BJ (cell line): Measurements from ENCODE around the gene TMEM140. TPM values are rescaled to one million over a fixed set of nuclear protein-coding genes. Genes with fewer than 3 reads are reported as not detected.
"Not testable (repeated sequence)": the region's sequence is repeated elsewhere in the genome, so short reads cannot be mapped to it uniquely, and the experiment has no call there.

Experiments
- CTCF ChIA-PET: fragments of 350-600 bp; formaldehyde crosslinking; extraction: SDS; loops from one replicate; lab custom pipeline; 2021; ENCODE audit warnings: antibody characterized with exemption, inconsistent platforms; lab: Yijun Ruan, JAX
- POLR2A ChIA-PET: fragments of 300-600 bp; sonication (Branson Sonifier 250); formaldehyde crosslinking; extraction: SDS; loops from one replicate; lab custom pipeline; 2021; ENCODE audit warnings: antibody characterized with exemption; lab: Charles Lee
- DNase-seq: peaks from one replicate; pipeline ENCODE4 v3.0.0-alpha.2; 2011; ENCODE audit warnings: low read depth
- H3K27me3 ChIP-seq: 2 replicates; pipeline ENCODE4 v1.6.0; 2011; ENCODE audit warnings: low read length; ENCODE audit not compliant: control insufficient read depth, insufficient read depth
- H3K36me3 ChIP-seq: 2 replicates; pipeline ENCODE4 v1.5.1; 2011; ENCODE audit warnings: low read length; ENCODE audit not compliant: control insufficient read depth, insufficient read depth
- H3K4me3 ChIP-seq: 2 replicates; pipeline ENCODE4 v1.5.1; 2011; ENCODE audit warnings: low read depth, mild to moderate bottlenecking, control low read depth, low read length
- CTCF ChIP-seq: IDR thresholded peaks from 2 replicates; pipeline ENCODE4 v1.5.1; 2011; ENCODE audit warnings: low read depth, mild to moderate bottlenecking, control low read depth, inconsistent platforms, low read length, moderate library complexity; ENCODE audit not compliant: insufficient read depth
- polyA plus RNA-seq: library from polyadenylated mRNA; depleted of rRNA; stranded (reverse); fragments of >200 nt; gene quantifications from 2 replicates; pipeline ENCODE4 v1.2.3, GENCODE V29; 2011

Gene TMEM140
- polyA plus RNA-seq, 1 experiment: 5.5 TPM

- ChIA-PET POLR2A (no interaction called here), CTCF (interaction anchor here (0.6 kb wide), 1 partner anchor 354 kb away, joined by 3 read pairs; no protein-coding TSS in a partner anchor)
- no peaks in the 10 kb centered on the region for H3K36me3 ChIP-seq
- TF ChIP-seq CTCF: no peak
- no peak overlapping the region for H3K4me3 ChIP-seq
- DNase-seq: no peak
- H3K27me3 ChIP-seq: no peaks in the 10 kb centered on the region; the same call in 1 of the 2 replicates
Measured at GRCh38 chr7:135109976-135110375, 37.9 kb upstream of the TMEM140 start.

GRCh38 chr7:135111379-135111778, 36.5 kb upstream of the TMEM140 start:
- POLR2A ChIA-PET: no interaction called here
- DNase-seq: no peak

GRCh38 chr7:135114622-135115021, 33.2 kb upstream of the TMEM140 start:
- Histone ChIP-seq H3K27me3 (no peaks in the 10 kb centered on the region; the same call in 1 of the 2 replicates), H3K4me3 (no peak overlapping the region), H3K36me3 (no peaks in the 10 kb centered on the region)
- DNase-seq: no peak
- no peak for TF ChIP-seq CTCF
- POLR2A ChIA-PET: no interaction called here
- CTCF ChIA-PET: no interaction called here

More at GRCh38 chr7:135111379-135111778, 36.5 kb upstream of the TMEM140 start:
- TF ChIP-seq CTCF: no peak
- Histone ChIP-seq H3K4me3 (no peak overlapping the region), H3K36me3 (no peaks in the 10 kb centered on the region), H3K27me3 (no peaks in the 10 kb centered on the region; the same call in 1 of the 2 replicates)
- CTCF ChIA-PET: interaction anchor here (0.9 kb wide), 1 partner anchor 13 kb away, joined by 3 read pairs; no protein-coding TSS in a partner anchor

GRCh38 chr7:135117096-135117495, 30.8 kb upstream of the TMEM140 start:
- POLR2A ChIA-PET: no interaction called here
- TF ChIP-seq CTCF: no peak
- no peaks in the 10 kb centered on the region for H3K36me3 ChIP-seq
- H3K4me3 ChIP-seq: no peak overlapping the region
- H3K27me3 ChIP-seq: no peaks in the 10 kb centered on the region
- no peak for DNase-seq
- CTCF ChIA-PET: interaction anchor here (1.0 kb wide), 1 partner anchor 39 kb away, joined by 3 read pairs; no protein-coding TSS in a partner anchor

GRCh38 chr7:135121868-135122267, 26.0 kb upstream of the TMEM140 start:
- H3K36me3 ChIP-seq: no peaks in the 10 kb centered on the region
- no peak for TF ChIP-seq CTCF
- no peak overlapping the region for H3K4me3 ChIP-seq
- CTCF ChIA-PET: interaction anchor here (1.0 kb wide), 1 partner anchor 97 kb away, joined by 3 read pairs; no protein-coding TSS in a partner anchor
- no peaks in the 10 kb centered on the region for H3K27me3 ChIP-seq
- no peak for DNase-seq
- POLR2A ChIA-PET: no interaction called here

- H3K27me3 ChIP-seq, H3K36me3 ChIP-seq, DNase-seq, H3K4me3 ChIP-seq, POLR2A ChIA-PET: not testable (repeated sequence)
- CTCF ChIA-PET: interaction anchor here (1.0 kb wide), 1 partner anchor 14 kb away, joined by 3 read pairs; no protein-coding TSS in a partner anchor
Measured at GRCh38 chr7:135124631-135125030, 23.2 kb upstream of the TMEM140 start.
